HG03342 (cell line): ENCODE measurements around the gene CPA3.

Experiments used
- ATAC-seq: cut with Tn5 transposase; IDR thresholded peaks from one replicate; pipeline ENCODE4 v1.9.1; 2021; ENCODE audit warnings: mild to moderate bottlenecking, moderate library complexity; ENCODE audit not compliant: unreplicated experiment

The CPA3 gene

GRCh38 chr3:148865049-148865448 lies at the start of gene CPA3:
Gene CPA3, plus strand, starts transcription at chr3:148865296. Its CDS starts 12 bp downstream, at chr3:148865308.
- no peak for ATAC-seq

DNA sequence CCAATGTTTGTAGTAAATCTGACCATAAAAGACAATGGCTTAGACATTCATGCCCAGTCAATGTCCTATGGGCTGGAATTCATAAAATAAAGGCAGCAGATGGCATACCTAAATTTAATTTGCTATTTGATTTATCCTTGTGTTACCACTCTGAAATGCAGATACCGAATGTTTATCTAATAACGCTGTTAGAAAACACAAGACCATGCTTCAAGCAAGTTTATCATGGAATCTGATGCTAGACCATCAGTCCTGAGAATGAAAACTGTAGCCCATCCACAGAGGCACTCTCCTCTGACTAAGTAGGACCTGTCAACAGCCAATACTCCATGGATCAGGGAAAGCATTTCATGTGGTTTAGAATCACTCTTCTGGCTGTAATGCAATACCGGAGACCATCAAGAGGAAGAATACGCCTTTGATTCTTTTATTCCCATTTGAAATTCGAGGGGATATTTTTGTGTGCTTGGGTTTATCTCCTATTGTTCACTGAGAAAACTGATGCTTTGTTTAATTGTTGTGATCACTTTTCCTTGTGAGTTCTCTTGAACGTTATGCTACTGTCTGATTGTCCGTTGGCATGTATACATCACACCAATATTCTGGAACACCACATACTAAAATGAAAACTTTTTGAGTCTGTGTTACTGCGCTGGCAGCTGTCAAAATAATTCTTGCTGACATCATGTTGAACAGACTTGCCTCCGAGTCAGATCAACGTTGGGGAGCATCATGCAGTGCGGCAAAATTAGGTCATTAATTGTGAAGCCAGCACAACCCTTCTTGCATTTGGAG lies 49.6 kb upstream of the CPA3 start:
- no peak for ATAC-seq

- no peak for ATAC-seq
Observed at GRCh38 chr3:148816427-148816826, 48.7 kb upstream of the CPA3 start.

- ATAC-seq = no peak
Observed at GRCh38 chr3:148816981-148817525, 48.0 kb upstream of the CPA3 start.

GRCh38 chr3:148820361-148821245 lies 44.5 kb upstream of the CPA3 start:
- no peak for ATAC-seq

- ATAC-seq = no peak
Observed at GRCh38 chr3:148823026-148823425, 42.1 kb upstream of the CPA3 start.

GRCh38 chr3:148825476-148825875 lies 39.6 kb upstream of the CPA3 start:
- ATAC-seq = no peak

DNA sequence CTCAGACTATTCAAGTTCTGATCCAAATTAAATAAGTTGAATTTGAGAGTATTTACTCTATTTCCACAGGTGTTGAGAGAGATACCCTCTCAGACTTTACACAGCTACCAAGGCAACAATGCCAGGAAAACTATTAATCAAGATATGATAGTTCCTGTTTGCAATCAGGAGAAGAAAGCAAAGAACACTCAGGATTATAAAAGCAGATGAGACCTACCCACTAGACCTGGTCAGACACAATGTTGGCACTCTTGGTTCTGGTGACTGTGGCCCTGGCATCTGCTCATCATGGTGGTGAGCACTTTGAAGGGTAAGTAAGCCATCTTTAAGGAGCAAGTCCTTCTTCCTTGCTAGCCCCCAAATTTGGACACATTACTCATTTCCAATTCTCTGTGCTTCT lies 37.5 kb upstream of the CPA3 start, which contains the start of gene CPB1:
TSS of gene CPB1 (plus strand) at position 227 of the 400 bp plus-strand sequence. CDS start at position 240, 13 bp downstream.
- no peak for ATAC-seq

- no peak for ATAC-seq
Observed at GRCh38 chr3:148828136-148828690, 36.9 kb upstream of the CPA3 start.

DNA sequence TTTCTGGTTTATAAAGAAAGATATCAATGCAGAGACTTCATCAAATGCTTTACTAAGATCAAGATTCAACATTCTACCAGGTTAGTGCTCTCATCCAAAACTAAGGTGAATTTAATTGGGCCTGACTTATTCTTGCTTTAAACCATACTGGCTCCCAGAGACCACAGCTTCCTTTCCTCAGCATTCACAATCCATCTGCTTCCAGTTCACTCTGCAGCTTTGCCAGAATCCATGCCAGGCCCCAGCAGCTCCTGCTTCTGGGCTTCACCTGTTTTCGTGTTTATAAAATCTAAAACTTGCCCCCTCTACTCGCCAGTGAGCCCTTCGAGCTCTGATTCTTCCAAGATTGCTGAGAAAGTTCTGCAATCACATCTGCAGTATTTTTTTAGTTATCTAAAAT lies 35.2 kb upstream of the CPA3 start:
- no peak for ATAC-seq

- no peak for ATAC-seq
Observed at GRCh38 chr3:148833223-148833622, 31.9 kb upstream of the CPA3 start.

- ATAC-seq = peak; percentile 68
Observed at GRCh38 chr3:148839805-148840204, 25.3 kb upstream of the CPA3 start.

- no peak for ATAC-seq
Observed at GRCh38 chr3:148840451-148840850, 24.6 kb upstream of the CPA3 start.

- no peak for ATAC-seq
Observed at GRCh38 chr3:148845756-148846395, 19.2 kb upstream of the CPA3 start.

DNA sequence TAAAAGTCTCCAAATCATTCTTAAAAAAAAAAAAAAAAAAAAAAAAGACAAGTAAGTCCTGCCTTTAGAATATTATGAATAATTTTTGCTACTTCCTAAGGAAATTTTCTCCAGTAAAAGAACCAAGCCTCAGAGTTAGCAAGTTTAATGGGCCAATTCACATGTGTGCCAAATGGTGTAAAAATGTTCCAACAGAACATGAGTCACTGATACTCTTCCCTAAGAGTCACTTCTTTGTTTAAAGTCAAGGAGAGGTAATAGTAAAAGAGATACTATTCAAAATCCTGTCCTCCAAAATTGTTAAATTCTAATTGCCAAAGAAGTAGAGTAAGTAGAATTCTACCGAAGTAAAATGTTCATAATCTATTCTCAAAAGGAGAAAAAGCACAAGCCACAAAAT lies 17.7 kb upstream of the CPA3 start:
- ATAC-seq = no peak

GRCh38 chr3:148848410-148848809 lies 16.7 kb upstream of the CPA3 start:
- ATAC-seq = no peak

GRCh38 chr3:148852271-148852992 lies 12.7 kb upstream of the CPA3 start:
- no peak for ATAC-seq

- ATAC-seq = no peak
Observed at GRCh38 chr3:148853076-148853475, 12.0 kb upstream of the CPA3 start.

GRCh38 chr3:148854061-148854460 lies 11.0 kb upstream of the CPA3 start:
- ATAC-seq = no peak

DNA sequence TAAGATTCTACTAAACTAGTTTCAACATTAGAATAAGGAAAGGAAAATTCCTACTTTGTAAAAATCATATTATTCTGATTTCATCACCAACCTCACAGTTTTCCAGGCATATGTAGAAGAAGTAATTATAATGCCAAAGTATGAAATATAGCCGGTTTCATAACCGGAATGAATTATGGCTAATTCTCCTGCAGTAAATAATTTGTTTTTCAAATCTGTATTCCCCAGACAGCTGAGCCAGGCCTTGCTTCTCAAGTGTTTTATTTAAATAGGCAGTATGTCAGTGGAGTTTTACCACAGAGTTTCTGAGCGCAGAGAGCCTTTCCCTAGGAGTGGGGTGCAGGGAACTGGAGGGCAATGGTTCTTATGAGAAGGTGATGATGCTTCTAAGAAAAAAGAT lies 8.7 kb upstream of the CPA3 start:
- ATAC-seq = no peak
